ENCODE measurements around the gene VPS39. TPM values are rescaled to one million over a fixed set of nuclear protein-coding genes. Genes with fewer than 3 reads are reported as not detected.

VPS39 gene
- total and polyA plus RNA-seq, 2 donors (not counting 3 experiments of a cell fraction or from before 2014, with no cell fraction given) = 56.5 to 56.7 TPM

DNA sequence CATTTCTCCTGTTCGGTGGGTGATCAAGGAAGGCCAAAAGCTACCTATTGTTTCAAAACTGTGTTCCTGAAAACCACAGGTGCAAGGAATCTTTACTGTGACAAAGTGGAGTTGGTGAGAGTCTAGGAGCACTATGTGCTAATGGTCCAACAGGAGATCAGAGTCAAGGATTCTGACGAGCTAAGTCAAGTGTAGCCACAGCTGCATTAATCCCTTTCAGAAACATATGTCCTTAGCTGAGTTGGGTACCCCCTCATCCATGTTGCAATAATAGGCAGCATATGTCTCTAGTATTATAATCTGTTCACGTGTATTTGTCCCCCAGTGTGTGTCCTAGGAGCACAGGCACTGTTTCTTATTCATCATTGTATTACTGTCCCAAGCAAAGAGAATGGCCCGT is 1.7 kb downstream of the VPS39 start:
- Histone ChIP-seq H2AFZ (ENCODE audit: low read depth, low read length) (no peak overlapping the region), H3K4me3 (replicated peaks in 1 of 3; ENCODE audit: insufficient read depth in 1 of 3, low read depth in 1 of 3, low read length in 3 of 3) (no peak overlapping the region), H3K9ac (replicated peaks; ENCODE audit: extremely low read depth, insufficient read depth, low read length) (no peak overlapping the region), H3K9me3 (replicated peaks; ENCODE audit: control insufficient read depth, insufficient read depth, low read length) (no peaks in the 10 kb centered on the region), H3K27me3 (ENCODE audit: control insufficient read depth in 2 of 2, insufficient read depth in 2 of 2, low read length in 2 of 2) (no peaks in the 10 kb centered on the region), H3K9me1 (replicated peaks; ENCODE audit: control insufficient read depth, extremely low read depth, insufficient read depth, low read length) (no peaks in the 10 kb centered on the region), H3K36me3 (ENCODE audit: control insufficient read depth in 2 of 2, extremely low read depth in 1 of 2, insufficient read depth in 2 of 2, low read length in 2 of 2) (peaks cover 4 to 6% of the 10 kb centered on the region in 2 experiments), H3K4me2 (ENCODE audit: insufficient read depth, low read length) (peak overlapping the region; percentile 94), H3K79me2 (ENCODE audit: control insufficient read depth, insufficient read depth, low read length) (peaks cover 22% of the 10 kb centered on the region), H3K4me1 (ENCODE audit: control insufficient read depth, extremely low read depth, insufficient read depth, low read length) (peaks cover 10% of the 10 kb centered on the region), H3K27ac (ENCODE audit: insufficient read depth, low read depth, low read length) (no peak overlapping the region), H4K20me1 (replicated peaks; ENCODE audit: control insufficient read depth, extremely low read depth, insufficient read depth, low read length) (no peaks in the 10 kb centered on the region)
- no peak for FAIRE-seq
- dilution Hi-C loops (cut with MboI; ENCODE audit: extremely low pct_ligation_motif_present, low sequenced_read_pairs) (no loop called here), intact Hi-C loops (cut with micrococcal nuclease) (no loop called here)
- ChIA-PET CTCF (no interaction called here), POLR2A (no interaction called here)
- BruUV-seq (replicated peaks) = no TSS peak
- TF ChIP-seq, protein P1, sequence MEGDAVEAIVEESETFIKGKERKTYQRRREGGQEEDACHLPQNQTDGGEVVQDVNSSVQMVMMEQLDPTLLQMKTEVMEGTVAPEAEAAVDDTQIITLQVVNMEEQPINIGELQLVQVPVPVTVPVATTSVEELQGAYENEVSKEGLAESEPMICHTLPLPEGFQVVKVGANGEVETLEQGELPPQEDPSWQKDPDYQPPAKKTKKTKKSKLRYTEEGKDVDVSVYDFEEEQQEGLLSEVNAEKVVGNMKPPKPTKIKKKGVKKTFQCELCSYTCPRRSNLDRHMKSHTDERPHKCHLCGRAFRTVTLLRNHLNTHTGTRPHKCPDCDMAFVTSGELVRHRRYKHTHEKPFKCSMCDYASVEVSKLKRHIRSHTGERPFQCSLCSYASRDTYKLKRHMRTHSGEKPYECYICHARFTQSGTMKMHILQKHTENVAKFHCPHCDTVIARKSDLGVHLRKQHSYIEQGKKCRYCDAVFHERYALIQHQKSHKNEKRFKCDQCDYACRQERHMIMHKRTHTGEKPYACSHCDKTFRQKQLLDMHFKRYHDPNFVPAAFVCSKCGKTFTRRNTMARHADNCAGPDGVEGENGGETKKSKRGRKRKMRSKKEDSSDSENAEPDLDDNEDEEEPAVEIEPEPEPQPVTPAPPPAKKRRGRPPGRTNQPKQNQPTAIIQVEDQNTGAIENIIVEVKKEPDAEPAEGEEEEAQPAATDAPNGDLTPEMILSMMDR (IDR thresholded peaks at IDR 0.05; ENCODE audit: extremely low read depth in 1 of 2, insufficient read depth in 1 of 2, low read depth in 1 of 2, low read length in 2 of 2) = no peak
- TF ChIP-seq POLR2A (IDR thresholded peaks at IDR 0.05; ENCODE audit: low read depth, low read length) (no peak), JUN (IDR thresholded peaks at IDR 0.05; ENCODE audit: borderline replicate concordance, insufficient read depth, insufficient read length, low read depth) (no peak), GATA2 (IDR thresholded peaks at IDR 0.05; ENCODE audit: insufficient read depth, insufficient read length, low read depth, low read length) (no peak), MYC (IDR thresholded peaks at IDR 0.05; ENCODE audit: low read depth, low read length) (no peak), POLR2AphosphoS5 (IDR thresholded peaks at IDR 0.05; ENCODE audit: insufficient read depth, low read depth, low read length) (no peak), FOS (IDR thresholded peaks at IDR 0.05; ENCODE audit: borderline replicate concordance, insufficient read depth, low read length) (no peak), EZH2 (IDR thresholded peaks at IDR 0.05; ENCODE audit: borderline replicate concordance, low read depth, low read length, severe bottlenecking) (no peak)
- TF ChIP-seq, protein P2, sequence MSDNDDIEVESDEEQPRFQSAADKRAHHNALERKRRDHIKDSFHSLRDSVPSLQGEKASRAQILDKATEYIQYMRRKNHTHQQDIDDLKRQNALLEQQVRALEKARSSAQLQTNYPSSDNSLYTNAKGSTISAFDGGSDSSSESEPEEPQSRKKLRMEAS (IDR thresholded peaks at IDR 0.05; ENCODE audit: insufficient read depth, insufficient read length) = no peak
- DNase-seq (ENCODE audit: low read depth, low spot score) = no peak
